Panc1 (cell line): ENCODE measurements around the gene GON7. TPM values are rescaled to one million over a fixed set of nuclear protein-coding genes. Genes with fewer than 3 reads are reported as not detected.

Source experiments
- ATAC-seq: fragments of 200-7000 bp; cut with Tn5 transposase; 2 replicates; pipeline ENCODE4 v1.9.1; 2020; ENCODE audit warnings: mild to moderate bottlenecking, moderate library complexity
- Bru-seq: library from RNA; stranded (reverse); fragments of 400-500 nt; gene quantifications from one replicate; lab custom pipeline; 2021; lab: Mats Ljungman, UMichigan
- BruChase-seq, 2 experiments: library from RNA; stranded (reverse); fragments of 400-500 nt; gene quantifications; one replicate each; lab custom pipeline; 2021; lab: Mats Ljungman, UMichigan
- BruUV-seq: library from RNA; stranded (reverse); fragments of 400-500 nt; replicated peaks from 2 replicates; lab custom pipeline; 2021; lab: Mats Ljungman, UMichigan
- CTCF ChIA-PET: fragments of 300-600 bp; sonication (Branson Sonifier 250); formaldehyde crosslinking; loops from one replicate; lab custom pipeline; 2022; ENCODE audit warnings: antibody characterized with exemption; lab: Charles Lee
- POLR2A ChIA-PET: fragments of 300-600 bp; sonication (Branson Sonifier 250); formaldehyde crosslinking; loops from one replicate; lab custom pipeline; 2022; ENCODE audit warnings: antibody characterized with exemption; lab: Charles Lee
- DNase-seq: peaks from one replicate; pipeline ENCODE4 v3.0.0-alpha.2; 2010; ENCODE audit warnings: low read depth, low spot score
- H3K27ac ChIP-seq: 2 replicates; pipeline ENCODE4 v1.5.1; 2011; ENCODE audit warnings: mild to moderate bottlenecking, low read length, inconsistent platforms
- H3K27me3 ChIP-seq: fragments of 200-500 bp; sonication (Bioruptor generic); 2 replicates; pipeline ENCODE4 v1.6.0; 2014; ENCODE audit warnings: low read length, inconsistent platforms; ENCODE audit not compliant: control insufficient read depth, insufficient read depth
- H3K36me3 ChIP-seq: fragments of 200-500 bp; sonication (Bioruptor generic); 2 replicates; pipeline ENCODE4 v1.5.1; 2014; ENCODE audit warnings: inconsistent platforms, mild to moderate bottlenecking, low read length, moderate library complexity; ENCODE audit not compliant: control insufficient read depth, insufficient read depth
- H3K4me1 ChIP-seq: 2 replicates; pipeline ENCODE4 v1.5.1; 2011; ENCODE audit warnings: inconsistent platforms, mild to moderate bottlenecking, low read length, moderate library complexity; ENCODE audit not compliant: control insufficient read depth, insufficient read depth
- H3K4me3 ChIP-seq, 2 experiments: 2 replicates each; pipeline ENCODE4 v1.5.1; 2011 to 2012; ENCODE audit warnings: low read depth in 2 of 2, low read length in 2 of 2, mild to moderate bottlenecking in 2 of 2, inconsistent platforms in 1 of 2, moderate library complexity in 1 of 2
- H3K9me3 ChIP-seq: fragments of 200-500 bp; sonication (Bioruptor generic); 2 replicates; pipeline ENCODE4 v1.5.1; 2014; ENCODE audit warnings: low read depth, mild to moderate bottlenecking, inconsistent platforms, low read length, moderate library complexity; ENCODE audit not compliant: control insufficient read depth, insufficient read depth
- POLR2AphosphoS5 ChIP-seq: IDR thresholded peaks from 2 replicates; pipeline ENCODE4 v1.6.1; 2012; ENCODE audit warnings: mild to moderate bottlenecking, low read depth, low read length, moderate library complexity
- REST ChIP-seq, 2 experiments: IDR thresholded peaks; 2 replicates each; pipeline ENCODE4 v1.6.1; 2011 to 2012; ENCODE audit warnings: low read depth in 2 of 2, control low read depth in 1 of 2, low read length in 1 of 2, mild to moderate bottlenecking in 1 of 2, moderate library complexity in 1 of 2; ENCODE audit not compliant: insufficient read depth in 1 of 2
- SIN3A ChIP-seq: IDR thresholded peaks from 2 replicates; pipeline ENCODE4 v1.6.1; 2012; ENCODE audit warnings: low read depth, mild to moderate bottlenecking, low read length, moderate library complexity, borderline replicate concordance; ENCODE audit not compliant: insufficient read depth
- TCF7L2 ChIP-seq: IDR thresholded peaks from 2 replicates; pipeline ENCODE4 v1.6.1; 2011; ENCODE audit warnings: mild to moderate bottlenecking, low read depth, low read length, inconsistent platforms
- in situ Hi-C: cut with HindIII; loops from 2 replicates; pipeline ENCODE4 v1.10.0; 2016; ENCODE audit warnings: low sequenced_read_pairs, low pct_unique_long_range_greater_than_20kb
- intact Hi-C: fragments of 100-400 bp; cut with micrococcal nuclease; formaldehyde crosslinking; loops from one replicate; pipeline ENCODE4 v1.10.0; 2022; ENCODE audit not compliant: unreplicated experiment
- long read RNA-seq: library from polyadenylated mRNA; unstranded; transcript quantifications from one replicate; pipeline ENCODE4 v2.0.0, GENCODE V29; 2021; ENCODE audit not compliant: unreplicated experiment
- polyA plus RNA-seq: library from polyadenylated mRNA; unstranded; fragments of >200 nt; gene quantifications from one replicate; pipeline ENCODE4 v1.2.1, GENCODE V29; 2012; ENCODE audit warnings: missing spikeins; ENCODE audit not compliant: insufficient read length
- total RNA-seq: library from RNA; stranded (reverse); gene quantifications from one replicate; pipeline ENCODE4 v1.2.1, GENCODE V29; 2021; ENCODE audit not compliant: unreplicated experiment
- TF ChIP-seq, protein P1 (sequence below): fragments of 450-650 bp; IDR thresholded peaks from 2 replicates; pipeline ENCODE4 v1.5.1; 2017; ENCODE audit warnings: mild to moderate bottlenecking

The GON7 gene, protein sequence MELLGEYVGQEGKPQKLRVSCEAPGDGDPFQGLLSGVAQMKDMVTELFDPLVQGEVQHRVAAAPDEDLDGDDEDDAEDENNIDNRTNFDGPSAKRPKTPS
- 9.5 TPM for total RNA-seq
- polyA plus RNA-seq = 10.6 TPM
- Bru-seq, nascent RNA = percentile 59 among the genes with signal in this experiment
- percentile 66 among the genes with signal in this experiment for BruChase-seq, experiment 1, labeled RNA remaining after a 2-hour chase
- BruChase-seq, experiment 2, labeled RNA remaining after a 6-hour chase = percentile 72 among the genes with signal in this experiment
- long read RNA-seq, transcript GON7-201 (2 exons, 1,154 nt) = major isoform, 8 of 9 reads
- long read RNA-seq, partial matches to known transcripts = 0 of 9 reads
- long read RNA-seq, other reads (novel, unspliced or antisense) = 1 of 9 reads

GRCh38 chr14:93206793-93207467 is at the start of gene GON7, which contains the start of gene UBR7:
Gene GON7 (minus strand): TSS chr14:93207065. CDS start chr14:93207037, 28 bp downstream.
Gene UBR7 (plus strand): TSS chr14:93207256. CDS start chr14:93207292, 36 bp downstream.
- peaks cover 7% of the 10 kb centered on the region; the same call in 1 of the 2 replicates for H3K36me3 ChIP-seq
- DNase-seq (peak; percentile 84), ATAC-seq (peak; percentile 96)
- H3K4me3 ChIP-seq = peak within 1 kb of the TSS; percentile 75 to 86
- in situ Hi-C loops = no loop called here
- H3K4me1 ChIP-seq = no peaks in the 10 kb centered on the region; the same call in 1 of the 2 replicates
- CTCF ChIA-PET = interaction anchor here (0.5 to 1.6 kb wide), 3 partner anchors 65 to 664 kb away, joined by 3 to 5 read pairs (median 4); no protein-coding TSS in a partner anchor
- H3K27me3 ChIP-seq = no peaks in the 10 kb centered on the region
- H3K9me3 ChIP-seq = no peaks in the 10 kb centered on the region
- POLR2A ChIA-PET = interaction anchor here (0.7 to 1.3 kb wide), 3 partner anchors 22 to 53 kb away, joined by 3 read pairs; partner anchors contain the start of gene MOAP1
- intact Hi-C loops = no loop called here
- peak within 1 kb of the TSS; percentile 74 for H3K27ac ChIP-seq
- BruUV-seq = no TSS peak
- TF ChIP-seq POLR2AphosphoS5 (peak; percentile 65), REST (IDR thresholded peaks at IDR 0.05; ENCODE audit: insufficient read depth in 1 of 2, low read depth in 2 of 2, low read length in 1 of 2) (no peak), SIN3A (peak; percentile 80; the same call in 1 of the 2 replicates), TCF7L2 (no peak)
- TF ChIP-seq, protein P1, sequence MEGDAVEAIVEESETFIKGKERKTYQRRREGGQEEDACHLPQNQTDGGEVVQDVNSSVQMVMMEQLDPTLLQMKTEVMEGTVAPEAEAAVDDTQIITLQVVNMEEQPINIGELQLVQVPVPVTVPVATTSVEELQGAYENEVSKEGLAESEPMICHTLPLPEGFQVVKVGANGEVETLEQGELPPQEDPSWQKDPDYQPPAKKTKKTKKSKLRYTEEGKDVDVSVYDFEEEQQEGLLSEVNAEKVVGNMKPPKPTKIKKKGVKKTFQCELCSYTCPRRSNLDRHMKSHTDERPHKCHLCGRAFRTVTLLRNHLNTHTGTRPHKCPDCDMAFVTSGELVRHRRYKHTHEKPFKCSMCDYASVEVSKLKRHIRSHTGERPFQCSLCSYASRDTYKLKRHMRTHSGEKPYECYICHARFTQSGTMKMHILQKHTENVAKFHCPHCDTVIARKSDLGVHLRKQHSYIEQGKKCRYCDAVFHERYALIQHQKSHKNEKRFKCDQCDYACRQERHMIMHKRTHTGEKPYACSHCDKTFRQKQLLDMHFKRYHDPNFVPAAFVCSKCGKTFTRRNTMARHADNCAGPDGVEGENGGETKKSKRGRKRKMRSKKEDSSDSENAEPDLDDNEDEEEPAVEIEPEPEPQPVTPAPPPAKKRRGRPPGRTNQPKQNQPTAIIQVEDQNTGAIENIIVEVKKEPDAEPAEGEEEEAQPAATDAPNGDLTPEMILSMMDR = no peak

DNA sequence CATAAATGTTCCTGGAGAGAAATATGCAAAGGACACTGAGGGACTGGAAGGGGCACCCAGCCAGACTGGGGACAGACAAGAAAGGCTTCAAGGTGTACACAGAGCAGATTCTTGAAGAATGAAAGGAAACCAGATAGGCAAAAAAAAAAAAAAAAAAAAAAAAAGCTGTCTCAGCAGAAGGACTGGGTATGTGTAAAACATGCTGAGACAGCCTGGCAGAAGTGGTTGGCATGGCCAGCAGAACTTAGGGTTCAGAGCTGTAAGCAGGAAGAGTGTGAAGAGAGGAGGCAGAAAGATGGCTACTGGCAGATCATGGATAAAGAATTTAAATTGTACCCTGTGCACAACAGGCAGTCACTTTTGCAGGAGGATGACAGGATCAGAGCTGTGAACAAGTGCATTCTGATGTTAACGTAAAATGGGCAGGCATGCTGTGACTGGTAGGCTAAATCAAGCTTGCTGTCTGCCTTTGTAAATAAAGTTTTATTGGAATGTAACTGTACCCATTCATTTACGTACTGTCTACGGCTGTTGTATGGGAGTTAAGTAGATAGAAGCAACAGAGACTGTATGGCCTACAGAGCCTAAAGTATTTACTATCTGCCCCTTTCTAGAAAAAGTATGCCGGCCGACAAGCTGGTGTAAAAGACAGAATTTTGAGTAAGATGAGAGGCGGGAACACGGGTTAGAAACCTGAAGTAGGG is 42.4 kb upstream of the GON7 start:
- CTCF ChIA-PET = no interaction called here
- DNase-seq = no peak
- H3K27ac ChIP-seq = no peak overlapping the region
- no peaks in the 10 kb centered on the region for H3K27me3 ChIP-seq
- no peaks in the 10 kb centered on the region for H3K4me1 ChIP-seq
- BruUV-seq = no TSS peak
- in situ Hi-C loops = no loop called here
- intact Hi-C loops = no loop called here
- TF ChIP-seq SIN3A (no peak), TCF7L2 (no peak), POLR2AphosphoS5 (no peak), REST (IDR thresholded peaks at IDR 0.05; ENCODE audit: insufficient read depth in 1 of 2, low read depth in 2 of 2, low read length in 1 of 2) (no peak)
- TF ChIP-seq, protein P1 = no peak
- H3K36me3 ChIP-seq = peaks cover 3% of the 10 kb centered on the region; the same call in 1 of the 2 replicates
- POLR2A ChIA-PET = no interaction called here
- H3K4me3 ChIP-seq = no peak overlapping the region
- no peak for ATAC-seq
- no peaks in the 10 kb centered on the region for H3K9me3 ChIP-seq
